ENCODE data around the gene SQSTM1. TPM values are rescaled to one million over a fixed set of nuclear protein-coding genes. Genes with fewer than 3 reads are reported as not detected.
A peak's percentile ranks its signal among the peaks of the same experiment; 100 is the strongest.
"Not testable (repeated sequence)": the region's sequence is repeated elsewhere in the genome, so short reads cannot be mapped to it uniquely, and the experiment has no call there.

SQSTM1 gene
- total RNA-seq, 2 donors from 2014 or later: 249 to 606 TPM

GRCh38 chr5:179833709-179834070, 13.0 kb downstream of the SQSTM1 start:
- H3K4me1 ChIP-seq: peaks cover 23% of the 10 kb centered on the region
- H3K36me3 ChIP-seq (replicated peaks in 1 of 2; ENCODE audit: insufficient read depth in 1 of 2, low read depth in 2 of 2): peaks cover 43 to 50% of the 10 kb centered on the region in 2 donors
- intact Hi-C loops (cut with DNase I): no loop called here
- no peaks in the 10 kb centered on the region for H3K27me3 ChIP-seq
- no peak for DNase-seq
- TF ChIP-seq POLR2A (IDR thresholded peaks at IDR 0.05) (no peak), CTCF (IDR thresholded peaks at IDR 0.05) (no peak)
- H3K9me3 ChIP-seq: no peaks in the 10 kb centered on the region
- H3K27ac ChIP-seq: no peak overlapping the region
- ATAC-seq: no peak
- 88 to 94% methylated on average over 2 to 3 of the region's 3 CpGs for WGBS, 2 donors
- H3K4me3 ChIP-seq: no peak overlapping the region

- H3K27me3 ChIP-seq: no peaks in the 10 kb centered on the region
- ATAC-seq (no peak), DNase-seq (no peak)
- H3K4me1 ChIP-seq: peaks cover 27% of the 10 kb centered on the region
- 68 to 76% methylated on average over 8 of the region's 8 CpGs for WGBS, 2 donors
- H3K36me3 ChIP-seq (replicated peaks in 1 of 2; ENCODE audit: insufficient read depth in 1 of 2, low read depth in 2 of 2): peaks cover 43 to 50% of the 10 kb centered on the region in 2 donors
- H3K4me3 ChIP-seq: no peak overlapping the region
- H3K27ac ChIP-seq: no peak overlapping the region
- TF ChIP-seq POLR2A (IDR thresholded peaks at IDR 0.05) (no peak), CTCF (IDR thresholded peaks at IDR 0.05) (no peak)
- H3K9me3 ChIP-seq: no peaks in the 10 kb centered on the region
- intact Hi-C loops (cut with DNase I): no loop called here
Measured at GRCh38 chr5:179834120-179834519, 13.4 kb downstream of the SQSTM1 start.

GRCh38 chr5:179834871-179835270, 14.2 kb downstream of the SQSTM1 start:
- H3K4me3 ChIP-seq; H3K9me3 ChIP-seq; H3K27ac ChIP-seq; ATAC-seq; intact Hi-C loops (cut with DNase I); DNase-seq; H3K27me3 ChIP-seq: not testable (repeated sequence)
- Histone ChIP-seq H3K4me1 (peaks cover 34% of the 10 kb centered on the region), H3K36me3 (replicated peaks in 1 of 2; ENCODE audit: insufficient read depth in 1 of 2, low read depth in 2 of 2) (peaks cover 43 to 46% of the 10 kb centered on the region in 2 donors)
- WGBS, 2 donors: 97 to 100% methylated on average over 3 to 22 of the region's 28 CpGs

- intact Hi-C loops (cut with DNase I): no loop called here
- Histone ChIP-seq H3K4me1 (peaks cover 37% of the 10 kb centered on the region), H3K9me3 (no peaks in the 10 kb centered on the region), H3K4me3 (no peak overlapping the region), H3K27me3 (no peaks in the 10 kb centered on the region), H3K27ac (peak overlapping the region in 1 of 4 donors; percentile 52), H3K36me3 (replicated peaks in 1 of 2; ENCODE audit: insufficient read depth in 1 of 2, low read depth in 2 of 2) (peaks cover 34 to 42% of the 10 kb centered on the region in 2 donors)
- TF ChIP-seq POLR2A (IDR thresholded peaks at IDR 0.05) (no peak), CTCF (IDR thresholded peaks at IDR 0.05) (no peak)
- ATAC-seq: no peak
- WGBS, 2 donors: 81 to 83% methylated on average over 8 to 19 of the region's 19 CpGs
- peak in 1 of 4 donors; percentile 37 for DNase-seq
Measured at GRCh38 chr5:179836225-179837019, 15.7 kb downstream of the SQSTM1 start.

GRCh38 chr5:179837076-179838011, 16.6 kb downstream of the SQSTM1 start:
- Histone ChIP-seq H3K27ac (peak overlapping the region in 1 of 4 donors; percentile 52), H3K27me3 (no peaks in the 10 kb centered on the region)
- 77 to 83% methylated on average over 5 to 15 of the region's 15 CpGs for WGBS, 2 donors

More at GRCh38 chr5:179837076-179838011, 16.6 kb downstream of the SQSTM1 start:
- TF ChIP-seq CTCF (IDR thresholded peaks at IDR 0.05): no peak
- no peak for TF ChIP-seq POLR2A (IDR thresholded peaks at IDR 0.05)
- peaks cover 37% of the 10 kb centered on the region for H3K4me1 ChIP-seq
- ATAC-seq (no peak), DNase-seq (no peak)
- H3K9me3 ChIP-seq: no peaks in the 10 kb centered on the region
- H3K4me3 ChIP-seq: no peak overlapping the region
- intact Hi-C loops (cut with DNase I): no loop called here
- H3K36me3 ChIP-seq (replicated peaks in 1 of 2; ENCODE audit: insufficient read depth in 1 of 2, low read depth in 2 of 2): peaks cover 33 to 35% of the 10 kb centered on the region in 2 donors

All from body of pancreas (tissue), 4 donors.